Neural cell (in vitro differentiated cells): ENCODE data around the gene PCMT1.

Experiments
- CTCF ChIP-seq: fragments of 450-650 bp; IDR thresholded peaks from 2 replicates; pipeline ENCODE4 v1.5.1; 2014; ENCODE audit warnings: antibody characterized with exemption, mild to moderate bottlenecking, moderate library complexity; ENCODE audit not compliant: poor library complexity, severe bottlenecking
- EP300 ChIP-seq: fragments of 450-650 bp; conservative IDR thresholded peaks from 2 replicates; pipeline ENCODE4 v1.6.1; 2014; ENCODE audit warnings: antibody characterized with exemption, mild to moderate bottlenecking, moderate library complexity; ENCODE audit not compliant: poor library complexity, severe bottlenecking
- EZH2 ChIP-seq: fragments of 200-600, 300-800 bp; shearing (Covaris generic), sonication (generic); IDR thresholded peaks from 2 replicates; pipeline ENCODE4 v1.6.1; 2014; ENCODE audit warnings: antibody characterized with exemption, low read length, borderline replicate concordance, mild to moderate bottlenecking; ENCODE audit not compliant: insufficient read depth, poor library complexity, severe bottlenecking
- MXI1 ChIP-seq: fragments of 450-650 bp; conservative IDR thresholded peaks from 2 replicates; pipeline ENCODE4 v1.6.1; 2014; ENCODE audit warnings: antibody characterized with exemption, mild to moderate bottlenecking; ENCODE audit not compliant: poor library complexity, severe bottlenecking
- POLR2AphosphoS5 ChIP-seq: IDR thresholded peaks from 2 replicates; pipeline ENCODE4 v1.6.1; 2012
- REST ChIP-seq: IDR thresholded peaks from 2 replicates; pipeline ENCODE4 v1.6.1; 2012; ENCODE audit warnings: borderline replicate concordance
- TAF1 ChIP-seq: IDR thresholded peaks from 2 replicates; pipeline ENCODE4 v1.6.1; 2012; ENCODE audit warnings: low read depth

- TF ChIP-seq CTCF (no peak), MXI1 (no peak), POLR2AphosphoS5 (no peak), TAF1 (no peak), EP300 (no peak), EZH2 (no peak), REST (no peak)
Measured at GRCh38 chr6:149717255-149717587, 32.3 kb upstream of the PCMT1 start.
